H1 (cell line): ENCODE results near the gene ALDH4A1. TPM values are rescaled to one million over a fixed set of nuclear protein-coding genes. Genes with fewer than 3 reads are reported as not detected.

Experiments used
- CREB1 ChIP-seq: IDR thresholded peaks from 2 replicates; pipeline ENCODE4 v1.6.1; 2012; ENCODE audit warnings: inconsistent platforms
- MAFK ChIP-seq: IDR thresholded peaks from 2 replicates; pipeline ENCODE4 v1.6.1; 2012; ENCODE audit warnings: low read depth, mild to moderate bottlenecking, improper control_type of control experiment, low read length
- polyA plus RNA-seq, 7 experiments: library from polyadenylated mRNA; depleted of rRNA in 3 of 7; stranded (reverse) in 5 of 7; unstranded in 2 of 7; fragments of >200 nt in 5 of 7; fragments of 200-250 nt in 2 of 7; gene quantifications; 1 replicate in 5 of 7; 2 replicates in 1 of 7; 4 replicates in 1 of 7; pipeline versions ENCODE4 v1.2.1 to v1.2.3, GENCODE V29; 2011 to 2013; ENCODE audit warnings: missing spikeins in 2 of 7, mixed read lengths in 2 of 7
- total RNA-seq: library from RNA; stranded (reverse); fragmentation: NEBNext Ultra II Directional; extraction: Animal tissue kit (Norgen Biotek cat#: 25700); gene quantifications from 2 replicates; pipeline ENCODE4 v1.2.1, GENCODE V29; 2021
- TF ChIP-seq, protein P1 (sequence below): IDR thresholded peaks from 2 replicates; pipeline ENCODE4 v1.6.1; 2012; ENCODE audit warnings: low read length, inconsistent platforms

Gene ALDH4A1
- total and polyA plus RNA-seq, 2 of the 8 experiments (the other 6 are each of a cell fraction or from before 2014, with no cell fraction given), result 30.3 to 35.9 TPM

DNA sequence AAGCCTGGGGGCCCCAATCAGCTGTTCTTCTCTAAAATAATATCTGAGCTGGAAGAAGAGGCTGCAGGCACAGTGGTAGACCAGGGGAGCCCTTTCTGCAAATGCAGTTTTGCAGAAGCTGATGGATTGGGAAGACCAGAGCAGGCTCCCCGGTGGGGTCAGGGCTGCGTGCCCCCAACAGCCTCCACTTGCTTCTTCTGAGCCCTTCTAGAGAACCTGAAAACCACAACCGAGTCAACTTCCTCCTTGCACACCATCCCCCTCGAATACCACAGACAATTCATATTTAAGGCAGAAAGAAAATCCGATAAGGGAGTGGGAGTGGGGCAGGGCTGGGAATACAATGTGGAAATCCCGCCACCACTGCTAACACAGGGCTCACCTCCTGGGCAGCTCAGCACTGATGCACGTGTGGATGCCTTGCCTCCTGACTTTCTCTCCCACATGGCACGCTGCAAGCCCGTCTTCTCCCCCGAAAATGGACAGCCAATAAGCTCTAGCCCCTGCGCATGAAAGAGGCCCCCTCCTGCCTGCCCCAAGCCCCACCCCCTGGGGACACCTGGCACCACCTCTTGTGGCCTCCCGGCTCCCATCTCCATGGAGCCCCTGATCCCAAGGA lies 25.4 kb upstream of the ALDH4A1 start (continued):
- TF ChIP-seq, protein P1, sequence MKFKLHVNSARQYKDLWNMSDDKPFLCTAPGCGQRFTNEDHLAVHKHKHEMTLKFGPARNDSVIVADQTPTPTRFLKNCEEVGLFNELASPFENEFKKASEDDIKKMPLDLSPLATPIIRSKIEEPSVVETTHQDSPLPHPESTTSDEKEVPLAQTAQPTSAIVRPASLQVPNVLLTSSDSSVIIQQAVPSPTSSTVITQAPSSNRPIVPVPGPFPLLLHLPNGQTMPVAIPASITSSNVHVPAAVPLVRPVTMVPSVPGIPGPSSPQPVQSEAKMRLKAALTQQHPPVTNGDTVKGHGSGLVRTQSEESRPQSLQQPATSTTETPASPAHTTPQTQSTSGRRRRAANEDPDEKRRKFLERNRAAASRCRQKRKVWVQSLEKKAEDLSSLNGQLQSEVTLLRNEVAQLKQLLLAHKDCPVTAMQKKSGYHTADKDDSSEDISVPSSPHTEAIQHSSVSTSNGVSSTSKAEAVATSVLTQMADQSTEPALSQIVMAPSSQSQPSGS, result no peak
- TF ChIP-seq CREB1 (no peak), MAFK (no peak)
